DND-41 (cell line): Measurements from ENCODE around the gene SETDB1.
"Not testable (repeated sequence)": the region's sequence is repeated elsewhere in the genome, so short reads cannot be mapped to it uniquely, and the experiment has no call there.

ENCODE experiments used
- ATAC-seq: fragments of 200-7000 bp; cut with Tn5 transposase; 3 replicates; pipeline ENCODE4 v1.9.1; 2021; ENCODE audit warnings: low read depth; ENCODE audit not compliant: insufficient read depth
- DNase-seq: peaks from one replicate; pipeline ENCODE4 v3.0.0-alpha.2; 2020
- H2AFZ ChIP-seq: 2 replicates; pipeline ENCODE4 v1.6.0; 2012; ENCODE audit warnings: low read depth, low read length
- H3K27ac ChIP-seq: 2 replicates; pipeline ENCODE4 v1.5.1; 2012; ENCODE audit warnings: low read length, inconsistent platforms
- H3K27me3 ChIP-seq: fragments of 200-600 bp; sonication (generic); 2 replicates; pipeline ENCODE4 v1.6.0; 2012; ENCODE audit warnings: low read length, mild to moderate bottlenecking, inconsistent platforms; ENCODE audit not compliant: insufficient read depth, poor library complexity
- H3K36me3 ChIP-seq: 2 replicates; pipeline ENCODE4 v1.5.1; 2012; ENCODE audit warnings: low read length, inconsistent platforms; ENCODE audit not compliant: insufficient read depth
- H3K4me1 ChIP-seq: 2 replicates; pipeline ENCODE4 v1.5.1; 2012; ENCODE audit warnings: mild to moderate bottlenecking, low read length; ENCODE audit not compliant: insufficient read depth
- H3K4me2 ChIP-seq: 2 replicates; pipeline ENCODE4 v1.6.0; 2012; ENCODE audit warnings: mild to moderate bottlenecking, moderate library complexity, low read length, inconsistent platforms; ENCODE audit not compliant: insufficient read depth
- H3K4me3 ChIP-seq, 2 experiments: fragments of 200-600 bp in 1 of 2; shearing (Covaris generic) in 1 of 2; 2 replicates each; pipeline ENCODE4 v1.5.1; 2012 to 2016; ENCODE audit warnings: inconsistent platforms in 2 of 2, low read length in 2 of 2, mild to moderate bottlenecking in 2 of 2, low read depth in 1 of 2, moderate library complexity in 1 of 2
- H3K79me2 ChIP-seq: 2 replicates; pipeline ENCODE4 v1.6.0; 2012; ENCODE audit warnings: low read length, inconsistent platforms; ENCODE audit not compliant: insufficient read depth
- H3K9ac ChIP-seq: 2 replicates; pipeline ENCODE4 v1.6.0; 2012; ENCODE audit warnings: low read depth, mild to moderate bottlenecking, inconsistent platforms, low read length, moderate library complexity
- H3K9me3 ChIP-seq: 2 replicates; pipeline ENCODE4 v1.5.1; 2012; ENCODE audit warnings: low read length, moderate library complexity, mild to moderate bottlenecking, inconsistent platforms; ENCODE audit not compliant: insufficient read depth, severe bottlenecking
- H4K20me1 ChIP-seq: 2 replicates; pipeline ENCODE4 v1.6.0; 2012; ENCODE audit warnings: low read length; ENCODE audit not compliant: insufficient read depth
- EZH2 ChIP-seq: IDR thresholded peaks from 3 replicates; pipeline ENCODE4 v1.6.1; 2012; ENCODE audit warnings: borderline replicate concordance, low read depth, mild to moderate bottlenecking, moderate library complexity, low read length, inconsistent platforms; ENCODE audit not compliant: severe bottlenecking
- TF ChIP-seq, protein P1 (sequence below): IDR thresholded peaks from 2 replicates; pipeline ENCODE4 v1.5.1; 2012; ENCODE audit warnings: borderline replicate concordance, low read length, moderate library complexity, mild to moderate bottlenecking; ENCODE audit not compliant: poor library complexity, severe bottlenecking; ENCODE audit errors: extremely low read depth

Gene SETDB1

DNA sequence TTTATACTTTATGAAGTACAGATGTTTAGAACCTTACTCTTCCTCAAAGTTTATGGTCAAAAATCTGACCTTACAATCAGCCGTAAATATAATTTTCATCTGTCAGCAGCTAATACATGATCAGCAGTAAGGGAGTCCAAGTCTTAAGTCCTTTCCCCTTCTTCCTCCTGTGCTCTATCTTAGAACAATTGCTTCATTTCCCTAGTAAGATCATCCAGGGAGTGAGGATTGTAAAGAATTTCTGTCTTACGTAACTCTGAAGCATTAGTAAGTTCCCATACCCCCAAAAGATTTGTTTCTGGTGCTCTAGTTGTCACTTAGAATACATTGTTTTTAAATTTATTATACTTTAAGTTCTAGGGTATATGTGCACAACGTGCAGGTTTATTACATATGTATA, 2.1 kb downstream of the SETDB1 start:
- ATAC-seq, result no peak
- Histone ChIP-seq H3K27ac (no peak overlapping the region), H3K4me2 (peak overlapping the region; percentile 75; the same call in 1 of the 2 replicates), H2AFZ (no peak overlapping the region), H3K4me3 (no peak overlapping the region), H3K36me3 (peaks cover 57% of the 10 kb centered on the region), H3K9me3 (peaks cover 11% of the 10 kb centered on the region), H3K4me1 (peaks cover 22% of the 10 kb centered on the region), H3K79me2 (peaks cover 34% of the 10 kb centered on the region), H3K27me3 (no peaks in the 10 kb centered on the region), H4K20me1 (no peaks in the 10 kb centered on the region), H3K9ac (no peak overlapping the region)
- no peak for DNase-seq
- no peak for TF ChIP-seq EZH2
- TF ChIP-seq, protein P1, sequence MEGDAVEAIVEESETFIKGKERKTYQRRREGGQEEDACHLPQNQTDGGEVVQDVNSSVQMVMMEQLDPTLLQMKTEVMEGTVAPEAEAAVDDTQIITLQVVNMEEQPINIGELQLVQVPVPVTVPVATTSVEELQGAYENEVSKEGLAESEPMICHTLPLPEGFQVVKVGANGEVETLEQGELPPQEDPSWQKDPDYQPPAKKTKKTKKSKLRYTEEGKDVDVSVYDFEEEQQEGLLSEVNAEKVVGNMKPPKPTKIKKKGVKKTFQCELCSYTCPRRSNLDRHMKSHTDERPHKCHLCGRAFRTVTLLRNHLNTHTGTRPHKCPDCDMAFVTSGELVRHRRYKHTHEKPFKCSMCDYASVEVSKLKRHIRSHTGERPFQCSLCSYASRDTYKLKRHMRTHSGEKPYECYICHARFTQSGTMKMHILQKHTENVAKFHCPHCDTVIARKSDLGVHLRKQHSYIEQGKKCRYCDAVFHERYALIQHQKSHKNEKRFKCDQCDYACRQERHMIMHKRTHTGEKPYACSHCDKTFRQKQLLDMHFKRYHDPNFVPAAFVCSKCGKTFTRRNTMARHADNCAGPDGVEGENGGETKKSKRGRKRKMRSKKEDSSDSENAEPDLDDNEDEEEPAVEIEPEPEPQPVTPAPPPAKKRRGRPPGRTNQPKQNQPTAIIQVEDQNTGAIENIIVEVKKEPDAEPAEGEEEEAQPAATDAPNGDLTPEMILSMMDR, result no peak

DNA sequence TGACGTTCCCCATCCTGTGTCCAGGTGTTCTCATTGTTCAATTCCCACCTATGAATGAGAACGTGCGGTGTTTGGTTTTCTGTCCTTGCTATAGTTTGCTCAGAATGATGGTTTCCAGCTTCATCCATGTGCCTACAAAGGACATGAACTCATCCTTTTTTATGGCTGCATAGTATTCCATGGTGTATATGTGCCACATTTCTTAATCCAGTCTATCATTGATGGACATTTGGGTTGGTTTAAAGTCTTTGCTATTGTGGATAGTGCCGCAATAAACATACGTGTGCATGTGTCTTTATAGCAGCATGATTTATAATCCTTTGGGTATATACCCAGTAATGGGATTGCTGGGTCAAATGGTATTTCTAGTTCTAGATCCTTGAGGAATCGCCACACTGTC, 2.6 kb downstream of the SETDB1 start:
- H4K20me1 ChIP-seq, H3K9ac ChIP-seq, H3K4me3 ChIP-seq, H3K27ac ChIP-seq, H3K27me3 ChIP-seq, DNase-seq, H2AFZ ChIP-seq, H3K4me2 ChIP-seq, ATAC-seq: not testable (repeated sequence)
- Histone ChIP-seq H3K4me1 (peaks cover 22% of the 10 kb centered on the region), H3K36me3 (peaks cover 60% of the 10 kb centered on the region), H3K9me3 (peaks cover 11% of the 10 kb centered on the region), H3K79me2 (peaks cover 36% of the 10 kb centered on the region)

DNA sequence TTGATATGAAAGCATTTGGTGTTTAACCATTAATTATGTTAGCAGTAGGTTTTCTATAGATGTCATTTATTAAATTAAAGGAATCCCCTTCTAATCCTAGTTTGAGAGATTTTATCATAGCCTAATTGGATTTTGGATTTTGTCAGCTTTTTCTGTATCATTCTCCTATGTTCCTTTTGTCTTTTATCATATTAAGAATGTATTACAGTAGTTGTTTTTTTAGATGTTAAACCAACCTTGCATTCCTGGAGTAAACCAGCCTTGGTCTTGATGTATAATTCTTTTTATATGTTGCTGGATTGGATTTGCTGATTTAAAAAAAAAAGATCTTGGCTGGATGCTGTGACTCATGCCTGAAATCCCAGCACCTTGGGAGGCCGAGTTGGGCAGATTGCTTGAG, 5.6 kb downstream of the SETDB1 start:
- no peak overlapping the region for H3K27ac ChIP-seq
- no peak overlapping the region for H3K4me3 ChIP-seq
- H3K9me3 ChIP-seq, result peaks cover 11% of the 10 kb centered on the region
- H2AFZ ChIP-seq, result no peak overlapping the region
- no peak overlapping the region for H3K9ac ChIP-seq
- ATAC-seq (no peak), DNase-seq (no peak)
- no peak overlapping the region for H3K4me2 ChIP-seq
- no peaks in the 10 kb centered on the region for H4K20me1 ChIP-seq
- H3K4me1 ChIP-seq, result peaks cover 16% of the 10 kb centered on the region
- H3K79me2 ChIP-seq, result peaks cover 42% of the 10 kb centered on the region
- H3K36me3 ChIP-seq, result peaks cover 74% of the 10 kb centered on the region
- TF ChIP-seq EZH2, result no peak
- TF ChIP-seq, protein P1, result no peak
- H3K27me3 ChIP-seq, result no peaks in the 10 kb centered on the region

DNA sequence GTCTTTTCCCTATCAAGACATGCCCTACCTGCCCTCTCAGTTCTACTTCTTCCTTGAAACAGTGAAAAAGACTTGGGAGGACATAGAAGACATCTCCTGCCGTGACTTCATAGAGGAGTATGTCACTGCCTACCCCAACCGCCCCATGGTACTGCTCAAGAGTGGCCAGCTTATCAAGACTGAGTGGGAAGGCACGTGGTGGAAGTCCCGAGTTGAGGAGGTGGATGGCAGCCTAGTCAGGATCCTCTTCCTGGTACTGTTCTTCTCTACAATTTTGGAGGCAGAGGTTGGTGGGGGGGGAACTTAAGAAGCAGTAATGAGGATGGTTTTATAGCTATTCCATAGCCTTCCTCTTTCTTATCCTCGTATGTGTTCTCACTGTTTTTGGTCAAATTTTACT, 18.7 kb downstream of the SETDB1 start:
- no peaks in the 10 kb centered on the region for H3K4me1 ChIP-seq
- H3K4me2 ChIP-seq, result no peak overlapping the region
- H3K4me3 ChIP-seq, result no peak overlapping the region
- H4K20me1 ChIP-seq, result no peaks in the 10 kb centered on the region
- ATAC-seq, result no peak
- no peak for DNase-seq
- no peak for TF ChIP-seq EZH2
- TF ChIP-seq, protein P1, result no peak
- no peaks in the 10 kb centered on the region for H3K79me2 ChIP-seq
- no peak overlapping the region for H3K9ac ChIP-seq
- H3K9me3 ChIP-seq, result no peaks in the 10 kb centered on the region
- no peak overlapping the region for H3K27ac ChIP-seq
- H2AFZ ChIP-seq, result no peak overlapping the region
- H3K27me3 ChIP-seq, result no peaks in the 10 kb centered on the region
- peaks cover 90% of the 10 kb centered on the region for H3K36me3 ChIP-seq
